Testis (tissue), 2 donors: ENCODE data around the gene ERC1.

Experiments
- CTCF ChIP-seq, 3 experiments: fragments of 450-650 bp in 2 of 3; fragments of 200-600 bp in 1 of 3; sonication (generic) in 1 of 3; IDR thresholded peaks; one replicate each; pipeline ENCODE4 v1.5.1; 2016 to 2019; ENCODE audit warnings: antibody characterized with exemption in 3 of 3, mild to moderate bottlenecking in 2 of 3, moderate library complexity in 1 of 3
- POLR2A ChIP-seq: fragments of 450-650 bp; IDR thresholded peaks from one replicate; pipeline ENCODE4 v1.6.1; 2017; ENCODE audit warnings: antibody characterized with exemption, mild to moderate bottlenecking, moderate library complexity

- TF ChIP-seq CTCF (IDR thresholded peaks at IDR 0.05) (no peak), POLR2A (no peak)
Observed at GRCh38 chr12:1217191-1217949, 226.3 kb downstream of the ERC1 start.
